Liver (tissue), 9 donors: ENCODE data around the gene DMAC2. TPM values are rescaled to one million over a fixed set of nuclear protein-coding genes. Genes with fewer than 3 reads are reported as not detected.

ENCODE experiments used
- DNase-seq: peaks from one replicate; pipeline ENCODE4 v3.0.0-alpha.2; 2017; ENCODE audit warnings: low spot score
- H3K27ac ChIP-seq, 2 donors: one replicate each; pipeline ENCODE4 v1.7.0; 2013; ENCODE audit warnings: inconsistent platforms in 2 of 2, low read length in 2 of 2, control low read depth in 1 of 2, low read depth in 1 of 2, mild to moderate bottlenecking in 1 of 2
- H3K27me3 ChIP-seq, 4 donors: one replicate each; pipeline versions ENCODE4 v1.6.1 to v1.7.0; 2013; ENCODE audit warnings: low read length in 3 of 4, inconsistent platforms in 1 of 4, mild to moderate bottlenecking in 1 of 4, moderate library complexity in 1 of 4; ENCODE audit not compliant: control insufficient read depth in 4 of 4, insufficient read depth in 4 of 4
- H3K36me3 ChIP-seq, 4 donors: one replicate each; pipeline versions ENCODE4 v1.6.1 to v1.7.0; 2013; ENCODE audit warnings: low read length in 3 of 4, mild to moderate bottlenecking in 3 of 4, low read depth in 1 of 4, moderate library complexity in 1 of 4; ENCODE audit not compliant: control insufficient read depth in 4 of 4, insufficient read depth in 3 of 4
- H3K4me1 ChIP-seq, 4 donors: one replicate each; pipeline versions ENCODE4 v1.6.1 to v1.7.0; 2013; ENCODE audit warnings: low read length in 3 of 4, mild to moderate bottlenecking in 3 of 4, moderate library complexity in 1 of 4; ENCODE audit not compliant: control insufficient read depth in 4 of 4, insufficient read depth in 4 of 4
- H3K4me3 ChIP-seq, 3 donors: one replicate each; pipeline versions ENCODE4 v1.6.1 to v1.7.0; 2013; ENCODE audit warnings: low read length in 3 of 3, control low read depth in 1 of 3, low read depth in 1 of 3, mild to moderate bottlenecking in 1 of 3
- H3K9ac ChIP-seq, 2 donors: one replicate each; pipeline ENCODE4 v1.7.0; 2013; ENCODE audit warnings: low read length in 2 of 2, mild to moderate bottlenecking in 2 of 2, moderate library complexity in 2 of 2, control low read depth in 1 of 2, low read depth in 1 of 2
- H3K9me3 ChIP-seq, 4 donors: one replicate each; pipeline versions ENCODE4 v1.6.1 to v1.7.0; 2013; ENCODE audit warnings: low read length in 3 of 4; ENCODE audit not compliant: control insufficient read depth in 4 of 4
- EGR1 ChIP-seq, 2 donors: IDR thresholded peaks; 2 replicates each; pipeline ENCODE4 v1.6.1; 2016 to 2018; ENCODE audit warnings: antibody characterized with exemption in 2 of 2, low read depth in 2 of 2
- FOXA1 ChIP-seq: IDR thresholded peaks from 2 replicates; pipeline ENCODE4 v1.6.1; 2016; ENCODE audit warnings: antibody characterized with exemption
- FOXA2 ChIP-seq: IDR thresholded peaks from 2 replicates; pipeline ENCODE4 v1.6.1; 2016; ENCODE audit warnings: antibody characterized with exemption
- HNF4A ChIP-seq, 2 donors: conservative IDR thresholded peaks; 2 replicates each; pipeline ENCODE4 v1.6.1; 2016; ENCODE audit warnings: antibody characterized with exemption in 2 of 2, mild to moderate bottlenecking in 2 of 2
- NR2F2 ChIP-seq: IDR thresholded peaks from 2 replicates; pipeline ENCODE4 v1.6.1; 2016; ENCODE audit warnings: antibody characterized with exemption
- REST ChIP-seq: IDR thresholded peaks from 2 replicates; pipeline ENCODE4 v1.6.1; 2016; ENCODE audit warnings: antibody characterized with exemption, mild to moderate bottlenecking
- TAF1 ChIP-seq: conservative IDR thresholded peaks from 2 replicates; pipeline ENCODE4 v1.6.1; 2016; ENCODE audit warnings: antibody characterized with exemption, mild to moderate bottlenecking
- YY1 ChIP-seq: IDR thresholded peaks from 2 replicates; pipeline ENCODE4 v1.6.1; 2016; ENCODE audit warnings: antibody characterized with exemption, mild to moderate bottlenecking
- ZBTB33 ChIP-seq: IDR thresholded peaks from 2 replicates; pipeline ENCODE4 v1.6.1; 2016; ENCODE audit warnings: antibody characterized with exemption
- WGBS: extraction: QIAGEN DNeasy Blood & Tissue Kit; methylation state at CpG from one replicate; pipeline ENCODE4 v1.1.7; 2013; 5-methylcytosine and 5-hydroxymethylcytosine counted together
- polyA plus RNA-seq, 2 donors: library from polyadenylated mRNA; stranded (reverse) in 1 of 2; unstranded in 1 of 2; fragments of 200-250 nt in 1 of 2; fragments of >200 nt in 1 of 2; fragmentation: Nextera tagmentation in 1 of 2; extraction: Ambion mirVana in 1 of 2; gene quantifications; one replicate each; pipeline versions ENCODE4 v1.2.1 to v1.2.3, GENCODE V29; 2013 to 2015
- total RNA-seq, 2 donors: library from RNA; depleted of rRNA; stranded (reverse); fragments of >200 nt; gene quantifications; one replicate each; pipeline ENCODE4 v1.2.3, GENCODE V29; 2014
- TF ChIP-seq, protein P1 (sequence below): IDR thresholded peaks from 2 replicates; pipeline ENCODE4 v1.6.1; 2016; ENCODE audit warnings: antibody characterized with exemption
- TF ChIP-seq, protein P2 (sequence below): IDR thresholded peaks from 2 replicates; pipeline ENCODE4 v1.6.1; 2016; ENCODE audit warnings: antibody characterized with exemption
- TF ChIP-seq, protein P3 (sequence below): fragments of 150-350 bp; IDR thresholded peaks from 2 replicates; pipeline ENCODE4 v1.5.1; 2017; ENCODE audit warnings: improper control_type of control experiment, low read depth, low read length; ENCODE audit not compliant: missing input control
- donor health status: healthy.
- donor health status: healthy.
- donor health status: healthy.
- donor health status: healthy.
- donor health status: healthy.

Gene DMAC2
- total and polyA plus RNA-seq, 4 donors, result 17.1 to 28.8 (median 24.2) TPM

DNA sequence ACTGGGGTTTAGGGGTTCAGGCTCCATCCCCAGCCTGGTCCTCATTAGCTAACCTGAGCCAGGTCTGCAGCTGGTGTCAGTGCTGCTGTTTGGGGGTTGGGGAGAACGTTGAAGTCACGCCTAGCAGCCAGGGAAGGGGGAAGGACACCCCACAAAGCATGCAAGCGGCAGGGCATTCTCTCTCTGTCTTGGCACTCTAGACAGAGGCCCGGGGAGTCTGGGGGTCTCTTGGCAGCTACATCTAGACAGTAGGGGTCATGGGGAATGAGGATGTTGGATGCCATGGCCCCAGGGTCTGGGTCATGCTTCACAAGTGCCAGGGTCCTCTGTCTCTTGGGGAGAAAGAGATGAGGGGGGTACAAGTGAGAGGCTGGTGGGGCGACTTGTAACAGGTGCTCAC, 5.9 kb upstream of the DMAC2 start (continued):
- TF ChIP-seq, protein P1, sequence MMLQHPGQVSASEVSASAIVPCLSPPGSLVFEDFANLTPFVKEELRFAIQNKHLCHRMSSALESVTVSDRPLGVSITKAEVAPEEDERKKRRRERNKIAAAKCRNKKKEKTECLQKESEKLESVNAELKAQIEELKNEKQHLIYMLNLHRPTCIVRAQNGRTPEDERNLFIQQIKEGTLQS, result no peak

GRCh38 chr19:41443813-41444455, 4.2 kb upstream of the DMAC2 start:
- DNase-seq, result no peak
- TF ChIP-seq ZBTB33, result no peak
- no peak for TF ChIP-seq EGR1 (IDR thresholded peaks at IDR 0.05; ENCODE audit: low read depth in 2 of 2)
- TF ChIP-seq YY1, result no peak
- no peak for TF ChIP-seq REST
- TF ChIP-seq FOXA2, result no peak
- TF ChIP-seq, protein P2, sequence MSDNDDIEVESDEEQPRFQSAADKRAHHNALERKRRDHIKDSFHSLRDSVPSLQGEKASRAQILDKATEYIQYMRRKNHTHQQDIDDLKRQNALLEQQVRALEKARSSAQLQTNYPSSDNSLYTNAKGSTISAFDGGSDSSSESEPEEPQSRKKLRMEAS, result no peak
- TF ChIP-seq FOXA1, result no peak
- TF ChIP-seq, protein P3, sequence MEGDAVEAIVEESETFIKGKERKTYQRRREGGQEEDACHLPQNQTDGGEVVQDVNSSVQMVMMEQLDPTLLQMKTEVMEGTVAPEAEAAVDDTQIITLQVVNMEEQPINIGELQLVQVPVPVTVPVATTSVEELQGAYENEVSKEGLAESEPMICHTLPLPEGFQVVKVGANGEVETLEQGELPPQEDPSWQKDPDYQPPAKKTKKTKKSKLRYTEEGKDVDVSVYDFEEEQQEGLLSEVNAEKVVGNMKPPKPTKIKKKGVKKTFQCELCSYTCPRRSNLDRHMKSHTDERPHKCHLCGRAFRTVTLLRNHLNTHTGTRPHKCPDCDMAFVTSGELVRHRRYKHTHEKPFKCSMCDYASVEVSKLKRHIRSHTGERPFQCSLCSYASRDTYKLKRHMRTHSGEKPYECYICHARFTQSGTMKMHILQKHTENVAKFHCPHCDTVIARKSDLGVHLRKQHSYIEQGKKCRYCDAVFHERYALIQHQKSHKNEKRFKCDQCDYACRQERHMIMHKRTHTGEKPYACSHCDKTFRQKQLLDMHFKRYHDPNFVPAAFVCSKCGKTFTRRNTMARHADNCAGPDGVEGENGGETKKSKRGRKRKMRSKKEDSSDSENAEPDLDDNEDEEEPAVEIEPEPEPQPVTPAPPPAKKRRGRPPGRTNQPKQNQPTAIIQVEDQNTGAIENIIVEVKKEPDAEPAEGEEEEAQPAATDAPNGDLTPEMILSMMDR, result no peak
- TF ChIP-seq TAF1, result no peak
- no peak for TF ChIP-seq NR2F2
- TF ChIP-seq, protein P1, result no peak
- TF ChIP-seq HNF4A (conservative IDR thresholded peaks at IDR 0.05), result no peak
- no peaks in the 10 kb centered on the region for H3K9me3 ChIP-seq
- no peaks in the 10 kb centered on the region for H3K36me3 ChIP-seq
- no peak overlapping the region for H3K9ac ChIP-seq
- H3K4me1 ChIP-seq, result peaks cover 0 to 8% (median 4%) of the 10 kb centered on the region in 4 donors
- 62% methylated on average over 6 of the region's 6 CpGs for WGBS
- H3K27ac ChIP-seq, result no peak overlapping the region
- H3K27me3 ChIP-seq, result peaks cover 0 to 3% (median 0%) of the 10 kb centered on the region in 4 donors
- no peak overlapping the region for H3K4me3 ChIP-seq
